GM18868 (cell line): ENCODE results near the gene TMPRSS11B.
"Not testable (repeated sequence)": the region's sequence is repeated elsewhere in the genome, so short reads cannot be mapped to it uniquely, and the experiment has no call there.

ENCODE experiments used
- ATAC-seq: cut with Tn5 transposase; IDR thresholded peaks from one replicate; pipeline ENCODE4 v1.9.1; 2021; ENCODE audit warnings: mild to moderate bottlenecking, moderate library complexity; ENCODE audit not compliant: unreplicated experiment

TMPRSS11B gene

GRCh38 chr4:68228568-68228967 is 16.9 kb downstream of the TMPRSS11B start:
- ATAC-seq: no peak

DNA sequence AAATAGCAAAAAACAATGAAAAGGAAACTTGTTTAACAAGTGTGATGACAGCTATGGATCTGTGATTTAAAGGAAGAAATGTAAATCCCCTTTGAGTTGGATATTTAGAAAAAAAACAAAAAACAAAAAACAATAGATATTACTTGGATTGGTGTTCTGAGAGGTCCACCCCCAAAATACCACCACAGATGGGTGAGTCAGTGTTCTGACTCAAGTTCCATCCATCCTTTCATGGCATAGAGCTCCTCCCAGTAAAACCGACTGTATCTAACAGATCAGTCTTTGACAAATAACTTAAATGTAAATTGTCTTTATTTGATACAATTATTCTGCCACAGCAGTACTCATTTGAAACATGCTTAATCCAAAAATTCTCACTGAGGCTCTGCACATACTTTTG is 27.4 kb downstream of the TMPRSS11B start:
- ATAC-seq: no peak

DNA sequence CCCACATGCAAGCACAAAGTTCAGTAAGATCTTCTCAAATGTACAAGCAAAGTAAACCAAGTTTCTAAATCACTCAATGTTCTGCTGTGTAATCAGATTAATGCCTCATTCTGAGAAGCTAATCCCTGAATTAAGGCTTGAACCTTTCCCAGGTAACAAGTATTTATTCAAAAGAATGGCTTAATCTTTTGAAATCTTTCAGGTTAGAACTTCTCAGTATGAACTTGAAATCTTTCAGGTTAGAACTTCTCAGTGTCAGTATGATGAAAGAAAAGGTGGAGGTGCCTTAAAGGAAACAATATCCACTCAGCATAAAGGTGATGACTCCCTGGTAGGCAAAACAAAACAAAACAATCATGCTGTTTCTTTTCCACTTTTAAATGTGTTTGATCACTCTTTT is 29.0 kb downstream of the TMPRSS11B start:
- no peak for ATAC-seq

DNA sequence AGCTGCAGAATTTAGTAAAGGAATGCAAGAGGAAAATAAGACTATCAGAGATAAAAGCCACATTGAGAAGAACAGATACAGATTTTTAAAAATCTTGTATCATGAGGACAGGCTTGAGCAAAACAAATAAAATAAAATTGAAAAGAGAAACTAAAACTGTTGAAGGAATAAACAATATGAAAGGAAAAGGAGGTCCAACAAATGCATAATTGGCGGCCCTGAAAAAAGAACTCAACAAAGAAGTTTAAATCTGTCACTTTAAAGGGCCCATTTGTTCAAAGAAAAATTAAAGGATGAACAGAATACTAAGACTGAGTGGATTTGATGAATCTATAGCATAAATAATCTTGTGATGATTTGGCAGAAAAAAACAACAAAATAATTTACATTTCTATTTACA is 36.5 kb downstream of the TMPRSS11B start:
- no peak for ATAC-seq

DNA sequence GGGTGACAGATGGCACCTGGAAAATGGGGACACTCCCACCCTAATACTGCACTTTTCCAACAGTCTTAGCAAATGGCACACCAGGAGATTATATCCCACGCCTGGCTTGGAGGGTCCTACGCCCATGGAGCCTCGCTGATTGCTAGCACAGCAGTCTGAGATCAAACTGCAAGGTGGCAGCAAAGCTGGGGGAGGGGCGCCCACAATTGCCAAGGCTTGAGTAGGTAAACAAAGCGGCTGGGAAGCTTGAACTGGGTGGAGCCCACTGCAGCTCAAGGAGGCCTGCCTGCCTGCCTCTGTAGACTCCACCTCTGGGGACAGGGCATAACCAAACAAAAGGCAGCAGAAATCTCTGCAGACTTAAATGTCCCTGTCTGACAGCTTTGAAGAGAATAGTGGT is 51.2 kb downstream of the TMPRSS11B start:
- not testable (repeated sequence) for ATAC-seq

GRCh38 chr4:68193194-68193593 is 52.3 kb downstream of the TMPRSS11B start:
- no peak for ATAC-seq

- ATAC-seq: no peak
Observed at GRCh38 chr4:68187145-68187544, 58.3 kb downstream of the TMPRSS11B start.

GRCh38 chr4:68184923-68185322 is 60.6 kb downstream of the TMPRSS11B start:
- no peak for ATAC-seq

- no peak for ATAC-seq
Observed at GRCh38 chr4:68183417-68183816, 62.1 kb downstream of the TMPRSS11B start.

GRCh38 chr4:68182382-68182820 is 63.1 kb downstream of the TMPRSS11B start:
- no peak for ATAC-seq

DNA sequence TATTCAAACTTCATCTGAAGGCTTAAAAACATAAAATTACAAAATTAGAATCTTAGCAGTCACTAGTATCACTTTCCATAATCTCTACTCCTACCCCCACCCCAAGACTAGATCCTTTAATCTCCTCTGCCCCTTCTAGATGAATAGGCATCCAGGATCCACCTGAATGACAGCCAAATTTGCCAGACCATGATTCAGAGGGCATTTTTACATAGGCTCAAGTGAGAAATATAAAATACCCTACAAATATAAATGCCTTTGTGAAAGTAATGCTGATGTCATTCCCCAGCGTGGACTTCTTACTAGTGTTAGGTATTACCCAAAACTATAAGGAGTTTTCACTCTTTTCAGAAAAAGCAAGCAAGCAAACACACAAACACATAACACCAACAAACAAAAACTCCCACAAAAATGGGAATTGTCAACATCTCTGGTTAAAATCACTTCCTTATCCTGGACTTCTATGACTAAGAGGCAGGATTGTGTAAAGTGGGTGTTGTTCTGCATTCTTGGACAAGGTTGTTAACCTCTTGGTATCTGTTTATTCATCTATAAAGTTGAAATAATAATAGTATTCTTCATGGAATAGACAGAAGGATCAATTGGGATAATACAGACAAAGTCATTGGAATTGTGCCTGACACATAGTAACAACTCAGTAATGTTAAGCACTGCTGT is 64.5 kb downstream of the TMPRSS11B start:
- no peak for ATAC-seq

DNA sequence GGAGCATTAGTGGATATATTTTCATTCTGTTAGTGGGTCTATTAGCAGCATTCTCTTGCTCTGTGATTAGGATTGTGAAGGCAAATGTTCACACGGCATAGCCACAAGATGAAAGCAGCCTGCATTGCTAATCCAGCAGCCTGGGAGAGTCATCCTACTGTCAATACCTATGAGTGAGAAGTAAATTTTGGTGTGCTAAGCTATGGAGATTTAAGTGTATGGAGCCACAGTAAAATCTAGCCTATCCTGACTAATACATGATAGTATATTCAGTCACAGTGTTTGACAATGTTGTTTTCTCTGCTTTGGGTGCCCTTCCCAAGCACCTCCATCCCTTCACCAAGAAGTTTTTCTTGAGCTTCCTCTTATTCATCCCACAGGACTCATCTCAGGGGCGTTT is 68.6 kb downstream of the TMPRSS11B start:
- ATAC-seq: no peak
